22Rv1 (cell line): ENCODE measurements around the gene SCN1A.

Source experiments
- ZFX ChIP-seq: fragments of 450-650 bp; IDR thresholded peaks from 2 replicates; pipeline ENCODE4 v1.6.1; 2017; ENCODE audit warnings: antibody characterized with exemption, borderline replicate concordance
- TF ChIP-seq, protein P1 (sequence below): fragments of 450-650 bp; IDR thresholded peaks from 2 replicates; pipeline ENCODE4 v1.5.1; 2017; ENCODE audit warnings: mild to moderate bottlenecking

- TF ChIP-seq, protein P1, sequence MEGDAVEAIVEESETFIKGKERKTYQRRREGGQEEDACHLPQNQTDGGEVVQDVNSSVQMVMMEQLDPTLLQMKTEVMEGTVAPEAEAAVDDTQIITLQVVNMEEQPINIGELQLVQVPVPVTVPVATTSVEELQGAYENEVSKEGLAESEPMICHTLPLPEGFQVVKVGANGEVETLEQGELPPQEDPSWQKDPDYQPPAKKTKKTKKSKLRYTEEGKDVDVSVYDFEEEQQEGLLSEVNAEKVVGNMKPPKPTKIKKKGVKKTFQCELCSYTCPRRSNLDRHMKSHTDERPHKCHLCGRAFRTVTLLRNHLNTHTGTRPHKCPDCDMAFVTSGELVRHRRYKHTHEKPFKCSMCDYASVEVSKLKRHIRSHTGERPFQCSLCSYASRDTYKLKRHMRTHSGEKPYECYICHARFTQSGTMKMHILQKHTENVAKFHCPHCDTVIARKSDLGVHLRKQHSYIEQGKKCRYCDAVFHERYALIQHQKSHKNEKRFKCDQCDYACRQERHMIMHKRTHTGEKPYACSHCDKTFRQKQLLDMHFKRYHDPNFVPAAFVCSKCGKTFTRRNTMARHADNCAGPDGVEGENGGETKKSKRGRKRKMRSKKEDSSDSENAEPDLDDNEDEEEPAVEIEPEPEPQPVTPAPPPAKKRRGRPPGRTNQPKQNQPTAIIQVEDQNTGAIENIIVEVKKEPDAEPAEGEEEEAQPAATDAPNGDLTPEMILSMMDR, result no peak
- TF ChIP-seq ZFX, result no peak
Observed at GRCh38 chr2:165952741-165953211, 175.0 kb downstream of the SCN1A start.
